COLO668 (cell line): ENCODE results near the gene CHKB.
"Not testable (repeated sequence)": the region's sequence is repeated elsewhere in the genome, so short reads cannot be mapped to it uniquely, and the experiment has no call there.

ENCODE experiments used
- DNase-seq: peaks from one replicate; lab custom pipeline; 2025; ENCODE audit not compliant: unreplicated experiment; lab: John Stamatoyannopoulos, UW

The CHKB gene, protein sequence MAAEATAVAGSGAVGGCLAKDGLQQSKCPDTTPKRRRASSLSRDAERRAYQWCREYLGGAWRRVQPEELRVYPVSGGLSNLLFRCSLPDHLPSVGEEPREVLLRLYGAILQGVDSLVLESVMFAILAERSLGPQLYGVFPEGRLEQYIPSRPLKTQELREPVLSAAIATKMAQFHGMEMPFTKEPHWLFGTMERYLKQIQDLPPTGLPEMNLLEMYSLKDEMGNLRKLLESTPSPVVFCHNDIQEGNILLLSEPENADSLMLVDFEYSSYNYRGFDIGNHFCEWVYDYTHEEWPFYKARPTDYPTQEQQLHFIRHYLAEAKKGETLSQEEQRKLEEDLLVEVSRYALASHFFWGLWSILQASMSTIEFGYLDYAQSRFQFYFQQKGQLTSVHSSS

DNA sequence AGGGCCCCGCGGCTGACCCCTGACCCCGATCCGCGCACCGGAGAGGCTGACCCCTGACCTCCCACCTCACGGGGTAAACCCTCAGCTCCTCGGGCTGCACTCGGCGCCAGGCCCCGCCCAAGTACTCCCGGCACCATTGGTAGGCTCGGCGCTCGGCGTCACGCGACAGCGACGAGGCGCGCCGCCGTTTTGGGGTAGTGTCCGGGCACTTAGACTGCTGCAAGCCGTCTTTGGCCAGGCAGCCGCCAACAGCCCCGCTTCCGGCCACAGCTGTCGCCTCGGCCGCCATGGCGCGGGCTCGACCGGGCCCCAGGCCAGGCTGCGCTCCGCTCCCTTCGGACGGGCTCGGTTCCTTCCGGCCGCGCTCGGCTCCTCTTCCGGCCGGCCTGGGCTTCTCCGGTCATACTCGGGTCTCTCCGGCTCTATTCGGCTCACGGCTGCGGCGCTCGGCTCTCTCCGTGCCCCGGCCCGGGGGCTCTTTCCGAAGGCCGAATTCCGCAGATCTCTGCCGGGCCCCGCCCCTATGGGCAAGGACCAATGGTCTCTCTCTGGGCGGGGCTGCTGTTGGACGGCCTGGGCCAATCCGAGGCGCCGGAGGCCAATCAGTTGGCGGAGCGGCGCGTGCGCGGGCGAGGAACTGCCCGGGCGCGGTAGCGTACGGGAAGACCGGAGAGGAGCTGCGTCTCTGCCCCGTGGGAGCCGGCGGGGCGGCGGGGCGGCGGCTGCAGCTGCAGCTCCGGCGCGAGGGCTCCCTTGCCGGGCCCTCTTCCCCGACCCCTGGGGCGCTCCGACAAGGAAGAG, at the start of gene CHKB:
CHKB (minus strand) TSS at position 357 of the 801 bp plus-strand sequence; CDS start at position 289, 68 bp downstream.
- peak; percentile 99 for DNase-seq

DNA sequence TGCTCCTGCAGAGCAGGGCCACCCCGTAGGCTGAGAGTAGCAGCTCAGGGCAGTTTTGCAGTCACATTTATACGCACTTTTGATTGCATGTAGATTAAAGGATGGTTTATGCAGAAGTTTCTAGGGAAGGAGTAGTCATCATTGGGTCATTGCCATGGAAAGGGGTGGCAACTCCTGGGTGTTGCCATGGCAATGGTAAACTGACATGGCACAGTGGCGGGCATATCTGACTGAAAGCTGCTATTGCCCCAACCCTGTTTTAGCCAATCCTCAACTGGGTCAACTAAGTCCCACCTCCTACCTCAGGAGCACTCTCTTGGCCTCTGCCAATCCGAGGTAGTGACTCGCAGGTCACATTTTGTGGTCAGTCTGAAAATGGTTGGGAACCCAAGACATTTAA, 47.7 kb upstream of the CHKB start:
- DNase-seq, result no peak

- no peak for DNase-seq
Observed at GRCh38 chr22:50628543-50629134, 46.0 kb upstream of the CHKB start.

GRCh38 chr22:50627642-50628542, 45.2 kb upstream of the CHKB start, which contains the start of gene ARSA:
Gene ARSA, minus strand, starts transcription at chr22:50628152. Its CDS starts 373 bp downstream, at chr22:50627779.
- peak; percentile 86 for DNase-seq

DNA sequence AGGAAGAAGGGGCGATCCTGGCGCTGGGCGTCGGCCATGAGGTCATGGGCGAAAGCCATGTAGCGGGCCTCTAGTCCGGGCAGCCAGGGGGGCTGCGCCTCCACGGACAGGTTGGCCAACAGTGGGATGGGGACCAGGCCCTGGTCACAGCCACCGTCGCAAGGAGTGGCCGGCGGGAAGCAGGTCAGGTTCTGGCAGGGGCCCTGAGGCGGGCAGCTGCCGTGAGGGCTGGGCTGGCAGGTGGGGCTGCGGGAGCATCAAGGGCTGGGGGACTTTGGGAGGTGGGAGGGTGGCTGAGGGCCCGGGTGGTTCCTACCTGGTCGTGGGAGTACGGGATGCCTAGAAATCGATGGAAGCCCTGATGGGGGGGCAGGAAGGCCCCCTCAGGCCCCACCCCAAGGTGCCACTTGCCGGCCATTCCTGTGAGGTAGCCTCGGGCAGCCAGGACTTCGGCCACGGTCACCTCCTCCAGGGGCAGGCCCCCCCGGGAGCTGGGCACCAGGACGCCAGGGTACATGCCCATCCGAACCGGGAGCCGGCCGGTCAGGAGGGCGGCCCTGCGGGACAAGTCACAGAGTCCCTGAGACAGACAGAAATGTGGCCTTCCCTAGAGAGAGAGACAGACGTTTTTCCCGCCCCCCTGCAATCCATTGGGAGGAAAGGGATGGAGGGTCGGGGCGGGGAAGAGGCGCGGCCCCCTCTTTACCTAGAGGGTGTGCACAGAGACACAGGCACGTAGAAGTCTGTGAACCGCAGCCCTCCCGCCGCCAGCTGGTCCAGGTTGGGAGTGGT, 44.4 kb upstream of the CHKB start:
- DNase-seq, result no peak

GRCh38 chr22:50626314-50626849, 43.7 kb upstream of the CHKB start:
- DNase-seq, result no peak

GRCh38 chr22:50625568-50626313, 43.1 kb upstream of the CHKB start:
- no peak for DNase-seq

- no peak for DNase-seq
Observed at GRCh38 chr22:50625131-50625567, 42.5 kb upstream of the CHKB start.

DNA sequence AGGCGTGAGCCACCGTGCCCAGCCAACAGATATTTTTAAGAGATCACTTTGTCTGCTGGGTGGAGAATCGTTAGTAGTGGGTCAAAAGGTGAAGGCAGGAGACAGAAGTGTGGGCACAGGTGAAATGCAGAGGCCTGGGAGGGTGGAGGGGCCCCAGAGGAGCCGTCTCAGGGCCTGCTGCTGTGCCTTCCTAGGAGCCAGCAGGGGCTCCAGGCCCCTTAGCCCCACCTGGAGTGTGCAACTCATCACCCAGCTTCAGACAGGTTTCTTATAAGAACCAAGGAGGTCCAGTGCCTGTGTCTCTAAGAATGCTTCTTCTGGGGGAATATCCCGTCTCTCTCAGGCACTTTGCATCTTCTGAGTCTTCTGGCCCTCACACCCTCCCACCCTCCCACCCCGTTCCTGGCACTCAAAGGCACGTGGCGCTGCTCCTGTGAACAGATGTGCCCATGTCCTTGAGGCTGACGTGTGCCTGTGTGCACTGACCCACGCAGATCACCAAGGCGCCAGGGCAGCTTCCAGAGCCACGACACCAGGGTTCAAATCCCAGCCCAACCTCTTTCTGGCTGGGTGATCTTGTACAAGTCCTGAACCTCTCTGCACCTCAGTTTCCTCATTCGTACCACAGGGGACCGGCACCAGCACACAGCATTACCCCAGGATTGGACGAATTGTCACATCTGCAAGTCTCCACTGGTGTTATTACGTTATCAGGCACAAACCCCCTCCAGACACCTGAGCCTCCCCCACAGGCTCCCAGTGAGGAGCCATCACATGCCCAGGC, 41.9 kb upstream of the CHKB start:
- DNase-seq, result no peak

DNA sequence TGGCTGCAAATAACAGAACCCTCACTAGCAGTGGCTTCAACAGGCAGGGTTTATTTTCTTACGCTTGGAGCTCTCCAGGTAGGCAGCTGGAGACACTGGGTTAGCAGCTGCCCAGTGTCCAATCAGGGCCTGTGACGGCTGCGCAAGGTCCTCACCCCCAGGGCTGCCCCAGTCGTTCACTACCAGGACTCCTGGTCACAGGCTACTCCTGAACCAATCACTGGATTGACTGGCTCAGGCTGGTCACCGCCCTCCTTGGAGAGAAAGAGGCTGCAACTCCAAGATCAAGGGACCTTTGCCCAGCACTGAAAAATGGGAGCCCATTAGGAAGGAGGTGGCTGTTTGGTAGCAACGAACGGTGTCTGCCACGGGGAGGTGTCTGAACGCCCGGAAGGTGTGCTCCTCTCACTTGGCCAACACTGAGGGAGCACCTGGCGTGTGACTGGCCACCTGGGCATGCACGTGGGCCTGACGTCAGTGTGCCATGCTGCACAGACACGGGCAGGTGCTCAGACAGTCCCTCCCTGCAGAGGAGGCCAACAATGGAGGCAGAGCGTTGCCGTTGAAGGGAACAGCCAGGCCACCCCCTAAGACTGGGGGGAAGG, 40.2 kb upstream of the CHKB start:
- peak; percentile 95 for DNase-seq

DNA sequence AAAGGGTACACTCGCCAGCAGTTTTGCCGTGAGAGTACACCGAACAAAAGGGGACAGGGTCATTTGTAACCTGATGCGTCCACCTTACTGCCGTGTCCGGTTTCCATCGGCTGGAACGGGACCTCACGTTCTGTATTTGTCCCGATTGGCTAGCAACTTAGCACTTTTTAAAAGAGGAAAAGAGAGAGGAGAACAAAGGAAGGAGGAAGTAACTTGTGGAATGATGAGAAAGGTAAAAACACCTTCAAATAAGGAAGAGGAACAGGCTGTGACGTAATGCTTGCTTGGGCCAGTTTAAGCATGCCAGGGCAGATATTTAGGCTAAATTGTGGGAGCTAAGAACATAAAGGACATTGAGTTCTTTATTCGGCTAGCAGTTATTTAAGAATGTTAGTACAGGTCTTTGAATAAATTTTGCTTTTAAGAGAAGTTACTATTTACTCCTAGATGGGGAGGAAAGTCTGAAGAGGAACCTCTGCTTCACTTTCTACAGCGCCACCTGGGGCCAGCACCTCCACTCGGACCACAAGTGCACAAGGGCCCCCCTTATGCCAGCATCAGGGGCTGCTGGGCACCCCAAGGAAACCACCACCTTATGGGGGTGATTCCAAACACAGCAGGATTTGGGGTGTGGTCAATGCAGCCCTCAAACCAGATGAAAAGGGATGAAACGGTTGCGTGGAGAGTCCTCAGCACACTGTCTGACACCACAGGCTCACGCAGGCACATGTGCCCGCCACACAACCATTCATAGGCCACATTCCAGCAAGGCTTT, 39.5 kb upstream of the CHKB start:
- peak; percentile 41 for DNase-seq

DNA sequence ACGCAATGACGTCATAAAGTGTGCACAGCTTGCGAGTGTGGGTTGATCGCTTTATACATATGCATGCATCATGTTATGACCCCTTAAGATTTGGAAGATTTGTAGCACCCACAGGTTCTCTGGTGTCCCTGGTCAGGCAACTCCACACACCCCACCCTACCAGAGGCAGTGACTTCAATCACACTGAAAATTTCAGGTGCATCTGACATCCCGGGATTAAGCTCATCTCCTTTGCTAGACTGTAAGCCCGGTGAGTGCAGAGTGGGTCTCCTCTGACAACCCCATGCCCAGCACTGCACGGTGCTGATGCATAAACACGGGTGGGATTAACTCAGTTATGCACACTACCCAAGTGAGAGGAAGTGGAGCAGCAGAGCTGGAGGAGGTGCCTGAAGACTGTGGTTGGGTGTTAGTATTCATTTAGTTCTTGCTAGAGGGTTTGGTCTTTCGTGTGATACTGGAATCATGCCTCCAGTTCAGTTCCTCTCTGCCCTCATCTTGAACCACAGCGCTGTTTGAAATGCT, 38.8 kb upstream of the CHKB start:
- no peak for DNase-seq

- peak; percentile 43 for DNase-seq
Observed at GRCh38 chr22:50620593-50621355, 38.1 kb upstream of the CHKB start.

GRCh38 chr22:50614296-50614695, 31.6 kb upstream of the CHKB start:
- DNase-seq, result not testable (repeated sequence)

GRCh38 chr22:50613291-50613981, 30.8 kb upstream of the CHKB start:
- DNase-seq, result peak; percentile 82
